Left hindlimb (tissue), 1 donor: Measurements from ENCODE around the gene PDIA4.
"Not testable (repeated sequence)": the region's sequence is repeated elsewhere in the genome, so short reads cannot be mapped to it uniquely, and the experiment has no call there.

Experiments
- DNase-seq: peaks from one replicate; pipeline ENCODE4 v3.0.0-alpha.2; 2018

Gene PDIA4

GRCh38 chr7:149030439-149030838 is 2.1 kb upstream of the PDIA4 start:
- not testable (repeated sequence) for DNase-seq

- DNase-seq: no peak
These were observed 527 bp downstream of the PDIA4 start for GRCh38 chr7:149027611-149028345.

- no peak for DNase-seq
These were observed 1.2 kb downstream of the PDIA4 start for GRCh38 chr7:149027055-149027454.

GRCh38 chr7:149023662-149024061 is 4.6 kb downstream of the PDIA4 start:
- DNase-seq: no peak

GRCh38 chr7:149022756-149023360 is 5.4 kb downstream of the PDIA4 start:
- no peak for DNase-seq

GRCh38 chr7:149021725-149022062 is 6.6 kb downstream of the PDIA4 start:
- DNase-seq: no peak

- no peak for DNase-seq
These were observed 7.8 kb downstream of the PDIA4 start for GRCh38 chr7:149020483-149020882.

GRCh38 chr7:149016876-149017275 is 11.4 kb downstream of the PDIA4 start:
- DNase-seq: no peak

- no peak for DNase-seq
These were observed 14.0 kb downstream of the PDIA4 start for GRCh38 chr7:149014309-149014708.

- no peak for DNase-seq
These were observed 14.4 kb downstream of the PDIA4 start for GRCh38 chr7:149013876-149014275.

- DNase-seq: peak; percentile 10
These were observed 15.6 kb downstream of the PDIA4 start for GRCh38 chr7:149012730-149013129.

GRCh38 chr7:149011491-149011890 is 16.8 kb downstream of the PDIA4 start:
- DNase-seq: no peak

- DNase-seq: no peak
These were observed 17.9 kb downstream of the PDIA4 start for GRCh38 chr7:149010451-149010850.

- no peak for DNase-seq
These were observed 18.8 kb downstream of the PDIA4 start for GRCh38 chr7:149009527-149009926.

GRCh38 chr7:149007611-149008010 is 20.7 kb downstream of the PDIA4 start:
- no peak for DNase-seq

GRCh38 chr7:149007146-149007545 is 21.2 kb downstream of the PDIA4 start:
- DNase-seq: peak; percentile 16

- peak; percentile 17 for DNase-seq
These were observed 22.0 kb downstream of the PDIA4 start for GRCh38 chr7:149006345-149006725.

- peak; percentile 79 for DNase-seq
These were observed 22.6 kb downstream of the PDIA4 start for GRCh38 chr7:149005427-149006344.

- DNase-seq: no peak
These were observed 23.6 kb downstream of the PDIA4 start for GRCh38 chr7:149004405-149005370.

GRCh38 chr7:149003560-149004305 is 24.6 kb downstream of the PDIA4 start:
- no peak for DNase-seq

- no peak for DNase-seq
These were observed 25.3 kb downstream of the PDIA4 start for GRCh38 chr7:149003018-149003417.

GRCh38 chr7:149002604-149003003 is 25.7 kb downstream of the PDIA4 start:
- DNase-seq: no peak
